Endothelial cell of umbilical vein (primary cell): ENCODE data around the gene FAM200A. TPM values are rescaled to one million over a fixed set of nuclear protein-coding genes. Genes with fewer than 3 reads are reported as not detected.

Experiments
- BruUV-seq: library from RNA; stranded (reverse); fragments of 400-500 nt; replicated peaks from 2 replicates; lab custom pipeline; 2021; lab: Mats Ljungman, UMichigan
- CTCF ChIA-PET: fragments of 300-600, 350-600 bp; sonication (Branson Sonifier 250); formaldehyde crosslinking; loops from one replicate; lab custom pipeline; 2021; ENCODE audit warnings: antibody characterized with exemption, inconsistent platforms; lab: Charles Lee
- POLR2A ChIA-PET: fragments of 300-600, 350-600 bp; sonication (Branson Sonifier 250); formaldehyde crosslinking; loops from one replicate; lab custom pipeline; 2021; ENCODE audit warnings: antibody characterized with exemption, inconsistent platforms; lab: Charles Lee
- DNase-seq: peaks from one replicate; pipeline ENCODE4 v3.0.0-alpha.2; 2011; ENCODE audit warnings: low read depth, low spot score
- FAIRE-seq: peaks from 2 replicates; lab custom pipeline; 2011; peaks lifted over from hg19 to GRCh38; lab: Jason Lieb, UNC
- H2AFZ ChIP-seq: 2 replicates; pipeline ENCODE4 v1.6.0; 2012; ENCODE audit warnings: low read depth, low read length, control low read depth, inconsistent platforms
- H3K27ac ChIP-seq: 2 replicates; pipeline ENCODE4 v1.5.1; 2011; ENCODE audit warnings: low read depth, mild to moderate bottlenecking, control low read depth, low read length, moderate library complexity; ENCODE audit not compliant: insufficient read depth
- H3K27me3 ChIP-seq, 2 experiments: 2 replicates each; pipeline versions ENCODE4 v1.6.0 to v1.6.1; 2011; ENCODE audit warnings: low read length in 2 of 2, mixed read lengths in 1 of 2; ENCODE audit not compliant: control insufficient read depth in 2 of 2, insufficient read depth in 2 of 2
- H3K36me3 ChIP-seq, 2 experiments: 2 replicates in 1 of 2; 3 replicates in 1 of 2; pipeline ENCODE4 v1.5.1; 2011; ENCODE audit warnings: low read length in 2 of 2, mild to moderate bottlenecking in 1 of 2, moderate library complexity in 1 of 2; ENCODE audit not compliant: control insufficient read depth in 2 of 2, insufficient read depth in 2 of 2; ENCODE audit errors: extremely low read depth in 1 of 2
- H3K4me1 ChIP-seq: 3 replicates; pipeline ENCODE4 v1.5.1; 2011; ENCODE audit warnings: mild to moderate bottlenecking, low read length; ENCODE audit not compliant: control insufficient read depth, insufficient read depth; ENCODE audit errors: extremely low read depth
- H3K4me2 ChIP-seq: 2 replicates; pipeline ENCODE4 v1.6.1; 2011; ENCODE audit warnings: low read length, control low read depth, mixed read lengths; ENCODE audit not compliant: insufficient read depth
- H3K4me3 ChIP-seq, 3 experiments: fragments of 200-600 bp in 1 of 3; sonication (generic), shearing (Covaris generic) in 1 of 3; replicated peaks in 1 of 3; 2 replicates each; pipeline ENCODE4 v1.5.1; 2011 to 2016; ENCODE audit warnings: control low read depth in 3 of 3, low read length in 3 of 3, mild to moderate bottlenecking in 2 of 3, inconsistent platforms in 1 of 3, low read depth in 1 of 3, moderate library complexity in 1 of 3; ENCODE audit not compliant: insufficient read depth in 1 of 3
- H3K79me2 ChIP-seq: 2 replicates; pipeline ENCODE4 v1.6.0; 2012; ENCODE audit warnings: low read length, inconsistent platforms; ENCODE audit not compliant: control insufficient read depth, insufficient read depth
- H3K9ac ChIP-seq: replicated peaks from 2 replicates; pipeline ENCODE3; 2011; ENCODE audit warnings: low read length, control low read depth; ENCODE audit not compliant: insufficient read depth; ENCODE audit errors: extremely low read depth
- H3K9me1 ChIP-seq: replicated peaks from 3 replicates; pipeline ENCODE4 v1.6.0; 2011; ENCODE audit warnings: mild to moderate bottlenecking, low read length; ENCODE audit not compliant: control insufficient read depth, insufficient read depth; ENCODE audit errors: extremely low read depth
- H3K9me3 ChIP-seq: replicated peaks from 2 replicates; pipeline ENCODE4 v1.5.1; 2012; ENCODE audit warnings: low read length, inconsistent platforms; ENCODE audit not compliant: control insufficient read depth, insufficient read depth
- H4K20me1 ChIP-seq: replicated peaks from 2 replicates; pipeline ENCODE3; 2011; ENCODE audit warnings: mild to moderate bottlenecking, low read length; ENCODE audit not compliant: control insufficient read depth, insufficient read depth; ENCODE audit errors: extremely low read depth
- CTCF ChIP-seq, 2 donors: IDR thresholded peaks; 1 replicate in 1 of 2; 2 replicates in 1 of 2; pipeline ENCODE4 v1.5.1; 2011; ENCODE audit warnings: low read length in 2 of 2, mild to moderate bottlenecking in 2 of 2, moderate library complexity in 2 of 2, control low read depth in 1 of 2, inconsistent platforms in 1 of 2, low read depth in 1 of 2; ENCODE audit not compliant: insufficient read depth in 1 of 2; ENCODE audit errors: extremely low read depth in 1 of 2
- EZH2 ChIP-seq: IDR thresholded peaks from 2 replicates; pipeline ENCODE4 v1.6.1; 2012; ENCODE audit warnings: borderline replicate concordance, low read depth, mild to moderate bottlenecking, moderate library complexity, low read length, inconsistent platforms; ENCODE audit not compliant: severe bottlenecking
- FOS ChIP-seq: IDR thresholded peaks from 2 replicates; pipeline ENCODE4 v1.6.1; 2011; ENCODE audit warnings: mild to moderate bottlenecking, low read length, moderate library complexity, borderline replicate concordance; ENCODE audit not compliant: insufficient read depth
- GATA2 ChIP-seq: IDR thresholded peaks from 2 replicates; pipeline ENCODE4 v1.7.0; 2011; ENCODE audit warnings: low read depth, mild to moderate bottlenecking, moderate library complexity, mixed read lengths, low read length; ENCODE audit not compliant: insufficient read length, insufficient read depth
- JUN ChIP-seq: IDR thresholded peaks from 2 replicates; pipeline ENCODE4 v1.6.1; 2011; ENCODE audit warnings: borderline replicate concordance, low read depth; ENCODE audit not compliant: insufficient read length, insufficient read depth
- MAX ChIP-seq: IDR thresholded peaks from 2 replicates; pipeline ENCODE4 v1.6.1; 2011; ENCODE audit not compliant: insufficient read depth, insufficient read length
- MYC ChIP-seq: IDR thresholded peaks from one replicate; pipeline ENCODE4 v1.6.1; 2011; ENCODE audit warnings: mild to moderate bottlenecking, low read depth, low read length
- POLR2A ChIP-seq: IDR thresholded peaks from 2 replicates; pipeline ENCODE4 v1.6.1; 2012; ENCODE audit warnings: low read depth, mild to moderate bottlenecking, control low read depth, low read length
- POLR2AphosphoS5 ChIP-seq: IDR thresholded peaks from 2 replicates; pipeline ENCODE4 v1.6.1; 2012; ENCODE audit warnings: low read depth, mild to moderate bottlenecking, control low read depth, low read length, moderate library complexity; ENCODE audit not compliant: insufficient read depth
- dilution Hi-C: fragments of 300-500 bp; cut with MboI; formaldehyde crosslinking; loops from one replicate; pipeline ENCODE4 v1.15.0; 2019; ENCODE audit warnings: low sequenced_read_pairs; ENCODE audit not compliant: extremely low pct_ligation_motif_present
- intact Hi-C: fragments of 100-400 bp; cut with micrococcal nuclease; formaldehyde crosslinking; loops from one replicate; pipeline ENCODE4 v1.10.0; 2022
- polyA plus RNA-seq, 4 experiments: library from polyadenylated mRNA; depleted of rRNA in 3 of 4; stranded (reverse) in 3 of 4; unstranded in 1 of 4; fragments of >200 nt; gene quantifications; 2 replicates each; pipeline versions ENCODE4 v1.2.1 to v1.2.3, GENCODE V29; 2011 to 2012; ENCODE audit warnings: missing spikeins in 1 of 4
- total RNA-seq: library from RNA; stranded (reverse); gene quantifications from 2 replicates; pipeline ENCODE4 v1.2.3, GENCODE V29; 2021

FAM200A gene
- total and polyA plus RNA-seq, 2 donors (not counting 3 experiments of a cell fraction or from before 2014, with no cell fraction given) = 2.1 to 3.6 TPM

GRCh38 chr7:99559175-99559915 is 7.4 kb upstream of the FAM200A start:
- BruUV-seq = TSS peak; percentile 11
- H3K79me2 ChIP-seq = peaks cover 13% of the 10 kb centered on the region
- dilution Hi-C loops (no loop called here), intact Hi-C loops (loop anchor here (2.0 kb wide), 1 partner anchor 57 kb away; the partner anchor contains the start of gene ZSCAN25)
- H3K36me3 ChIP-seq = peaks cover 4 to 16% of the 10 kb centered on the region in 2 experiments
- H3K4me3 ChIP-seq = peak overlapping the region; percentile 80 to 86 (median 84)
- POLR2A ChIA-PET = interaction anchor here (1.2 kb wide), 1 partner anchor 62 kb away, joined by 3 read pairs; no protein-coding TSS in a partner anchor
- peak; percentile 40 for FAIRE-seq
- H4K20me1 ChIP-seq = no peaks in the 10 kb centered on the region
- peak overlapping the region; percentile 73 for H3K27ac ChIP-seq
- H3K27me3 ChIP-seq = no peaks in the 10 kb centered on the region
- peak overlapping the region; percentile 91 for H3K9ac ChIP-seq
- H2AFZ ChIP-seq = peak overlapping the region; percentile 87
- no peaks in the 10 kb centered on the region for H3K9me1 ChIP-seq
- peaks cover 20% of the 10 kb centered on the region for H3K4me1 ChIP-seq
- no peak for DNase-seq
- no peaks in the 10 kb centered on the region for H3K9me3 ChIP-seq
- peak overlapping the region; percentile 83 for H3K4me2 ChIP-seq
- CTCF ChIA-PET = interaction anchor here (1.4 to 2.3 kb wide), 2 partner anchors 55 to 57 kb away, joined by 3 to 6 read pairs; partner anchors contain the start of genes ZKSCAN5 and ZSCAN25
- no peak for TF ChIP-seq CTCF (IDR thresholded peaks at IDR 0.05; ENCODE audit: extremely low read depth in 1 of 2, insufficient read depth in 1 of 2, low read depth in 1 of 2, low read length in 2 of 2)
- no peak for TF ChIP-seq MYC
- no peak for TF ChIP-seq JUN
- no peak for TF ChIP-seq MAX
- no peak for TF ChIP-seq GATA2
- no peak for TF ChIP-seq POLR2AphosphoS5
- no peak for TF ChIP-seq EZH2
- no peak for TF ChIP-seq POLR2A
- no peak for TF ChIP-seq FOS
